HCT116 (cell line): ENCODE measurements around the gene TUBA3C. TPM values are rescaled to one million over a fixed set of nuclear protein-coding genes. Genes with fewer than 3 reads are reported as not detected.

Source experiments
- ATAC-seq: fragments of 200-7000 bp; cut with Tn5 transposase; 2 replicates; pipeline ENCODE4 v1.9.1; 2020; ENCODE audit warnings: mild to moderate bottlenecking, moderate library complexity
- BruUV-seq: library from RNA; stranded (reverse); fragments of 400-500 nt; replicated peaks from 2 replicates; lab custom pipeline; 2021; lab: Mats Ljungman, UMichigan
- CTCF ChIA-PET: fragments of 300-600 bp; sonication (Branson Sonifier 250); formaldehyde crosslinking; loops from one replicate; lab custom pipeline; 2021; ENCODE audit warnings: antibody characterized with exemption; lab: Charles Lee
- POLR2A ChIA-PET: fragments of 300-600, 350-600 bp; sonication (Branson Sonifier 250); formaldehyde crosslinking; loops from one replicate; lab custom pipeline; 2021; ENCODE audit warnings: antibody characterized with exemption; lab: Charles Lee
- RAD21 ChIA-PET, 2 experiments: fragments of 300-600 bp; sonication (Branson Sonifier 250); formaldehyde crosslinking; loops; one replicate each; lab custom pipeline; 2023; ENCODE audit warnings: low total read pairs in 2 of 2; ENCODE audit not compliant: uncharacterized antibody in 2 of 2, unreplicated experiment in 2 of 2, low non-redundant PET in 1 of 2; lab: Charles Lee
- DNase-seq: peaks from one replicate; pipeline ENCODE4 v3.0.0-alpha.2; 2010; ENCODE audit warnings: low read depth, low spot score
- H2AFZ ChIP-seq: fragments of 200-600 bp; shearing (Covaris generic), sonication (generic); 2 replicates; pipeline ENCODE4 v1.6.1; 2017; ENCODE audit warnings: low read depth, mixed run types, mixed read lengths, antibody characterized with exemption, low read length; ENCODE audit not compliant: poor library complexity, severe bottlenecking
- H3K27ac ChIP-seq: 2 replicates; pipeline ENCODE4 v1.5.1; 2012; ENCODE audit warnings: low read depth, low read length
- H3K27me3 ChIP-seq: fragments of 200-600 bp; sonication (generic); 2 replicates; pipeline ENCODE4 v1.6.1; 2016; ENCODE audit warnings: mixed run types, low read length, mixed read lengths; ENCODE audit not compliant: insufficient read depth
- H3K36me3 ChIP-seq, 2 experiments: fragments of 200-500 bp in 1 of 2; fragments of 200-600 bp in 1 of 2; sonication (Bioruptor generic) in 1 of 2; sonication (generic) in 1 of 2; 2 replicates each; pipeline versions ENCODE4 v1.5.1 to v1.6.1; 2014 to 2016; ENCODE audit warnings: low read length in 2 of 2, inconsistent platforms in 1 of 2, mixed read lengths in 1 of 2, mixed run types in 1 of 2; ENCODE audit not compliant: insufficient read depth in 2 of 2, control insufficient read depth in 1 of 2
- H3K4me1 ChIP-seq, 2 experiments: fragments of 200-600 bp in 1 of 2; sonication (generic) in 1 of 2; 2 replicates each; pipeline versions ENCODE4 v1.5.1 to v1.6.1; 2012 to 2017; ENCODE audit warnings: low read length in 2 of 2, inconsistent platforms in 1 of 2, mild to moderate bottlenecking in 1 of 2, mixed read lengths in 1 of 2, mixed run types in 1 of 2, moderate library complexity in 1 of 2; ENCODE audit not compliant: insufficient read depth in 2 of 2, control insufficient read depth in 1 of 2
- H3K4me2 ChIP-seq: fragments of 200-600 bp; sonication (generic); 2 replicates; pipeline ENCODE4 v1.6.1; 2017; ENCODE audit warnings: mixed run types, low read length, mixed read lengths
- H3K4me3 ChIP-seq, 2 experiments: fragments of 200-600 bp in 1 of 2; sonication (generic) in 1 of 2; replicated peaks in 1 of 2; 2 replicates each; pipeline ENCODE4 v1.5.1; 2011 to 2016; ENCODE audit warnings: low read length in 2 of 2, control low read depth in 1 of 2, low read depth in 1 of 2, mild to moderate bottlenecking in 1 of 2, mixed read lengths in 1 of 2, mixed run types in 1 of 2
- H3K79me2 ChIP-seq: fragments of 200-600 bp; sonication (generic); 2 replicates; pipeline ENCODE4 v1.6.1; 2017; ENCODE audit warnings: mild to moderate bottlenecking, mixed run types, low read length, moderate library complexity, mixed read lengths; ENCODE audit not compliant: insufficient read depth
- H3K9ac ChIP-seq: fragments of 200-600 bp; sonication (generic); 2 replicates; pipeline ENCODE4 v1.6.1; 2016; ENCODE audit warnings: low read length, mixed read lengths
- H3K9me2 ChIP-seq: fragments of 200-600 bp; sonication (generic), shearing (Covaris generic); 2 replicates; pipeline ENCODE4 v1.6.1; 2017; ENCODE audit warnings: mixed run types, mild to moderate bottlenecking, moderate library complexity; ENCODE audit not compliant: insufficient read depth
- H3K9me3 ChIP-seq, 2 experiments: fragments of 200-500 bp in 1 of 2; fragments of 200-600 bp in 1 of 2; sonication (Bioruptor generic) in 1 of 2; sonication (generic) in 1 of 2; 2 replicates each; pipeline ENCODE4 v1.6.1; 2014 to 2017; ENCODE audit warnings: low read length in 2 of 2, mixed read lengths in 2 of 2, inconsistent platforms in 1 of 2, low read depth in 1 of 2, mild to moderate bottlenecking in 1 of 2, mixed run types in 1 of 2, moderate library complexity in 1 of 2; ENCODE audit not compliant: control insufficient read depth in 1 of 2, insufficient read depth in 1 of 2
- H4K20me1 ChIP-seq: fragments of 200-600 bp; sonication (generic), shearing (Covaris generic); 2 replicates; pipeline ENCODE4 v1.6.1; 2017; ENCODE audit warnings: mixed run types, mild to moderate bottlenecking, moderate library complexity; ENCODE audit not compliant: insufficient read depth
- ATF3 ChIP-seq: IDR thresholded peaks from 2 replicates; pipeline ENCODE4 v1.6.1; 2012
- CBX3 ChIP-seq: IDR thresholded peaks from 2 replicates; pipeline ENCODE4 v1.6.1; 2012; ENCODE audit warnings: low read depth
- EGR1 ChIP-seq: IDR thresholded peaks from 2 replicates; pipeline ENCODE4 v1.6.1; 2012; ENCODE audit warnings: low read depth
- ELF1 ChIP-seq: IDR thresholded peaks from 2 replicates; pipeline ENCODE4 v1.6.1; 2012; ENCODE audit warnings: low read depth, borderline replicate concordance
- EZH2 ChIP-seq: fragments of 200-600 bp; sonication (generic); IDR thresholded peaks from 2 replicates; pipeline ENCODE4 v1.6.1; 2017; ENCODE audit warnings: antibody characterized with exemption, mixed run types
- EZH2phosphoT487 ChIP-seq: fragments of 200-600 bp; IDR thresholded peaks from 2 replicates; pipeline ENCODE4 v1.6.1; 2018; ENCODE audit warnings: antibody characterized with exemption, borderline replicate concordance
- FOSL1 ChIP-seq: IDR thresholded peaks from 2 replicates; pipeline ENCODE4 v1.6.1; 2012; ENCODE audit warnings: low read depth
- JUND ChIP-seq: IDR thresholded peaks from 2 replicates; pipeline ENCODE4 v1.6.1; 2012
- MAX ChIP-seq: IDR thresholded peaks from 2 replicates; pipeline ENCODE4 v1.6.1; 2012
- POLR2A ChIP-seq: IDR thresholded peaks from 2 replicates; pipeline ENCODE4 v1.7.0; 2011; ENCODE audit warnings: borderline replicate concordance; ENCODE audit not compliant: insufficient read depth, insufficient read length; ENCODE audit errors: extremely low read depth
- POLR2AphosphoS5 ChIP-seq: IDR thresholded peaks from 2 replicates; pipeline ENCODE4 v1.6.1; 2011; ENCODE audit warnings: mild to moderate bottlenecking, low read depth, low read length, moderate library complexity
- RAD21 ChIP-seq: IDR thresholded peaks from 2 replicates; pipeline ENCODE4 v1.6.1; 2012; ENCODE audit warnings: low read depth, mild to moderate bottlenecking
- REST ChIP-seq: IDR thresholded peaks from 2 replicates; pipeline ENCODE4 v1.6.1; 2012; ENCODE audit warnings: low read depth
- SP1 ChIP-seq: IDR thresholded peaks from 2 replicates; pipeline ENCODE4 v1.6.1; 2012; ENCODE audit warnings: low read depth
- ZBTB33 ChIP-seq: IDR thresholded peaks from 2 replicates; pipeline ENCODE4 v1.6.1; 2011; ENCODE audit warnings: mild to moderate bottlenecking, low read length, moderate library complexity; ENCODE audit not compliant: insufficient replicate concordance; ENCODE audit errors: extremely low read depth
- ZFX ChIP-seq: fragments of 450-650 bp; IDR thresholded peaks from 2 replicates; pipeline ENCODE4 v1.6.1; 2017
- ZNF274 ChIP-seq: fragments of 200-500 bp; sonication (Bioruptor generic); IDR thresholded peaks from 2 replicates; pipeline ENCODE4 v1.6.1; 2014; ENCODE audit warnings: mild to moderate bottlenecking, low read depth, low read length, inconsistent platforms
- intact Hi-C: fragments of 100-400 bp; cut with micrococcal nuclease; formaldehyde crosslinking; loops from 2 replicates; pipeline ENCODE4 v1.10.0; 2022
- total RNA-seq: library from RNA; stranded (reverse); gene quantifications from one replicate; pipeline ENCODE4 v1.2.1, GENCODE V29; 2021; ENCODE audit not compliant: unreplicated experiment

The TUBA3C gene
- total RNA-seq, 1 experiment from 2014 or later: not detected

DNA sequence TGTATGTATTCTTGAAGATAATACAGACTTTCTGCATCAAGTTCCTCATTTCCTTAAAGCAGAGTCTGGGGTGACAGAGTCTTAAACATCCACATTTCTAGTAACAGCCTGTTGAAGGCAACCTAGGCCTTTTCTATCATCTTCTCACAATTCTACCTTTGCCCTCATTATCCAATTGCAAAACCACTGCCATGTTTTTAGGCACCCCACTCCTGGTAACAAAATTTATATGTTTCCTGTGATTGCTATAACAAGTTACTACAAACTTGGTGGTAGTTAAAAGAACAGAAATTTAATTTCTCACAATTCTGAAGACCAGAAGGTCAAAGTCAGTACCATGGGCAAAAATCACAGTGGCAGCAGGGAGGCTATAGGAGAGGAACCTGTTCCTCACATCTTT, 33.1 kb downstream of the TUBA3C start:
- Histone ChIP-seq H3K36me3 (no peaks in the 10 kb centered on the region), H2AFZ (no peak overlapping the region), H3K27me3 (no peaks in the 10 kb centered on the region), H3K9me3 (peaks cover 0 to 22% of the 10 kb centered on the region in 2 experiments; a peak in 2 of 4 replicates), H3K4me2 (no peak overlapping the region), H3K9me2 (no peaks in the 10 kb centered on the region), H3K79me2 (no peaks in the 10 kb centered on the region), H3K9ac (no peak overlapping the region), H4K20me1 (no peaks in the 10 kb centered on the region), H3K27ac (no peak overlapping the region), H3K4me3 (no peak overlapping the region), H3K4me1 (no peaks in the 10 kb centered on the region)
- DNase-seq (no peak), ATAC-seq (no peak)
- CTCF ChIA-PET: no interaction called here
- POLR2A ChIA-PET: no interaction called here
- RAD21 ChIA-PET: no interaction called here
- no peak for TF ChIP-seq RAD21
- no peak for TF ChIP-seq ZNF274
- no peak for TF ChIP-seq FOSL1
- TF ChIP-seq ELF1: no peak
- no peak for TF ChIP-seq EZH2phosphoT487
- no peak for TF ChIP-seq EGR1
- no peak for TF ChIP-seq CBX3
- TF ChIP-seq REST: no peak
- TF ChIP-seq MAX: no peak
- TF ChIP-seq ZFX: no peak
- no peak for TF ChIP-seq POLR2AphosphoS5
- TF ChIP-seq EZH2: no peak
- no peak for TF ChIP-seq JUND
- no peak for TF ChIP-seq ATF3
- no peak for TF ChIP-seq SP1
- no peak for TF ChIP-seq POLR2A
- TF ChIP-seq ZBTB33: no peak
- BruUV-seq: no TSS peak
- intact Hi-C loops: no loop called here
